ENCODE results near the gene PPM1N.

GRCh38 chr19:45528149-45528743 lies 30.0 kb downstream of the PPM1N start:
- TF ChIP-seq GATA2 (IDR thresholded peaks at IDR 0.05; ENCODE audit: low read depth, low read length) = no peak
- TF ChIP-seq GATA3 (IDR thresholded peaks at IDR 0.05; ENCODE audit: low read depth, low read length) = no peak

Measured in SH-SY5Y (cell line).